Measurements from ENCODE around the gene URGCP. TPM values are rescaled to one million over a fixed set of nuclear protein-coding genes. Genes with fewer than 3 reads are reported as not detected.

Gene URGCP
- polyA plus RNA-seq, 1 of the 3 experiments (the other 2 are of a cell fraction), result 22.9 TPM

DNA sequence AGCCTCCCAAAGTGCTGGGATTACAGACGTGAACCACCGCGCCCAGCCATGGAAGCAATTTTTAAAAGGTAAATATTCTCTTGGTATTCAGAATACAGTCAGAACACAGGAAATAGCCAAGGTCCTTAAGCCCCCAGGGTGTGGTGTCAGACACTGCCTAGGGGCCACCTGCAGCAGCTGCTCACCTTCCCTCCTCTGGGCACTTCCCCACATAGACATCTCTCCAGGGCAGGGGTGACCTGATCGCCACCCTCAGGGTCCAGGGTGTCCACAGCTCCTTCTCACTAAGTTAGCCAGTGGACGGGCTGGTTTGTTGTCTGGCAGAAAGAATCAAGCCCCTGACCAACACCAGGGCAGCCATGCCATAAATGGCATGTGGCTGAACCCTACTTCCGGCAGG is 15.9 kb downstream of the URGCP start (continued):
- TF ChIP-seq, protein P1, sequence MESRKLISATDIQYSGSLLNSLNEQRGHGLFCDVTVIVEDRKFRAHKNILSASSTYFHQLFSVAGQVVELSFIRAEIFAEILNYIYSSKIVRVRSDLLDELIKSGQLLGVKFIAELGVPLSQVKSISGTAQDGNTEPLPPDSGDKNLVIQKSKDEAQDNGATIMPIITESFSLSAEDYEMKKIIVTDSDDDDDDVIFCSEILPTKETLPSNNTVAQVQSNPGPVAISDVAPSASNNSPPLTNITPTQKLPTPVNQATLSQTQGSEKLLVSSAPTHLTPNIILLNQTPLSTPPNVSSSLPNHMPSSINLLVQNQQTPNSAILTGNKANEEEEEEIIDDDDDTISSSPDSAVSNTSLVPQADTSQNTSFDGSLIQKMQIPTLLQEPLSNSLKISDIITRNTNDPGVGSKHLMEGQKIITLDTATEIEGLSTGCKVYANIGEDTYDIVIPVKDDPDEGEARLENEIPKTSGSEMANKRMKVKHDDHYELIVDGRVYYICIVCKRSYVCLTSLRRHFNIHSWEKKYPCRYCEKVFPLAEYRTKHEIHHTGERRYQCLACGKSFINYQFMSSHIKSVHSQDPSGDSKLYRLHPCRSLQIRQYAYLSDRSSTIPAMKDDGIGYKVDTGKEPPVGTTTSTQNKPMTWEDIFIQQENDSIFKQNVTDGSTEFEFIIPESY (IDR thresholded peaks at IDR 0.05; ENCODE audit: borderline replicate concordance, low read depth), result no peak
- no peak for TF ChIP-seq FOSL2 (IDR thresholded peaks at IDR 0.05; ENCODE audit: borderline replicate concordance, low read depth)

DNA sequence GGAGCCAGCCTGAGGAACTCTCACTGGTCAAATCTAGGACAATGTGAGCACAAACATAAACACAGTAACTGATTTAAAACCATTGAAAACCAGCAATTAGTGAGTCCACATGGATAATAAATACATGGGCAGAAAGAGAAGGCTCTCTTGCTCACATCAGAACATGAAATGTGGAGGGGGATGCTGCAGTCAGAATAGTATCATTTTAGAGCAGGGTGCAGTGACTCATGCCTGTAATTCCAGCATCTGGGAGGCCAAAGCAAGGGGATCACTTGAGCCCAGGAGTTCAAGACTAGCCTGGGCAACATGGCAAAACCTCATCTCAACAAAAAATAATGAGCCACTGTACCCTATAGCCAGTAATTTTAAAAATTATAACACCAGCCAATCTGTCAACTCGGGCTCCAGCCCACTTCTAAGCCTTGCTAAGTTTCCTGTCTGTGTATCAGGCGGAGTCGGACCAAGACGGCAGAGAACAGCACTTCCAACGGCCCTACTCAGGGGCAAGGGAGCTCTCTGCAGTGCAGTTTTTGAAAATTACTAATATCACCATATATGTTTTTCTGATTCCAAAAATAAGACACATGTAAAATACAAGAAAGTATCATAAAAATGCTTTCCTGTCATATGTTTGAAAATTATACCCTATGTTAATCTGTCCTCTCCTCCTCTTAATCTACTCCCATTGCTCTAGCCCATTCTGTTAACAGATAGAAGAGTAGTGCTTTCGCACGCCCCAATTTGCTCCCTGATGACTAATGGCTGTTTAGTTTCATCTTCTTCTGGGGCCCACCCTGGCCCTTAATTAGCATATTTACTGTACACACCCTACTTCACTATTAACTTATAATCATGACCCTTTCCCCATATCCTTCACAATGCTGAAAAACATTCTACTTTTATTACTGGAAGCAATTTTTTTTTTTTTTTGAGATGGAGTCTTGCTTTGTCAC is 17.1 kb downstream of the URGCP start:
- no peaks in the 10 kb centered on the region for H3K9me2 ChIP-seq
- WGBS (ENCODE audit: low lambda C conversion rate), result 94% methylated on average over 7 of the region's 7 CpGs
- H3K9me3 ChIP-seq, result no peaks in the 10 kb centered on the region
- POLR2A ChIA-PET, result no interaction called here
- peaks cover 33% of the 10 kb centered on the region for H4K20me1 ChIP-seq (ENCODE audit: insufficient read depth)
- peaks cover 15 to 21% of the 10 kb centered on the region in 2 experiments for H3K36me3 ChIP-seq (replicated peaks in 1 of 2; ENCODE audit: control insufficient read depth in 1 of 2, insufficient read depth in 2 of 2, low read length in 1 of 2)
- H3K9ac ChIP-seq, result no peak overlapping the region
- H3K4me2 ChIP-seq, result no peak overlapping the region
- peaks cover 0 to 3% of the 10 kb centered on the region in 2 experiments; a peak in 1 of 4 replicates for H3K4me1 ChIP-seq (ENCODE audit: control insufficient read depth in 1 of 2, insufficient read depth in 2 of 2, low read depth in 1 of 2, low read length in 1 of 2)
- 0 out of 2 replicates have a peak, but pooled peaks have one; percentile 19 for TF ChIP-seq FOSL2 (IDR thresholded peaks at IDR 0.05; ENCODE audit: borderline replicate concordance, low read depth)
- TF ChIP-seq GATA2 (CRISPR knock-in tag; IDR thresholded peaks at IDR 0.05), result no peak
- peaks cover 5% of the 10 kb centered on the region for H3F3A ChIP-seq (replicated peaks; ENCODE audit: insufficient read depth)
- CTCF ChIA-PET, result no interaction called here
- H3K27ac ChIP-seq (ENCODE audit: low read depth in 2 of 2, low read length in 1 of 2), result no peak overlapping the region
- no peak overlapping the region for H2AFZ ChIP-seq (ENCODE audit: low read depth)
- H3K27me3 ChIP-seq (ENCODE audit: insufficient read depth), result no peaks in the 10 kb centered on the region
- H3K4me3 ChIP-seq (ENCODE audit: low read depth in 2 of 2, low read length in 1 of 2), result no peak overlapping the region
- H3K79me2 ChIP-seq (ENCODE audit: insufficient read depth), result peaks cover 85% of the 10 kb centered on the region
- DNase-seq, result no peak

DNA sequence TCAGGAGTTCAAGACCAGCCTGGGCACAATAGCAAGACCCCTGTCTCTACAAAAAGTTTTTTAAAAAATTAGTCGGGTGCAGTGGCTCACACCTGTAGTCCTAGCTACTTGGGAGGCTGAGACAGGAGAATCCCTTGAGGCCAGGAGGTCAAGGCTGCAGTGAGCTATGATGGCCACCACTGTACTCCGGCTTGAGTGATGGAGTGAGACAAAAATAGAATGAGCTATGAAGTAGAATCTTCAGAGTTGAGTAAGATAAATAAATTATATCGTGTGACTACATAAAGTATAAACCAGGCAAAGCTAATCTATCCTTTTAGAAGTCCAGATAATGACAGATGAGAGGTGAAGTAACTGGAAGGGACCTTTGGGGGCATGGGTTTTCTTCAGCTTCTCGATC is 21.8 kb downstream of the URGCP start:
- POLR2A ChIA-PET, result interaction anchor here (0.7 kb wide), 1 partner anchor 42 kb away, joined by 3 read pairs; the partner anchor contains the start of gene UBE2D4
- Histone ChIP-seq H3K27ac (ENCODE audit: low read depth in 2 of 2, low read length in 1 of 2) (no peak overlapping the region), H3K4me2 (no peak overlapping the region), H3K27me3 (ENCODE audit: insufficient read depth) (no peaks in the 10 kb centered on the region), H3K9ac (no peak overlapping the region), H3K4me3 (ENCODE audit: low read depth in 2 of 2, low read length in 1 of 2) (no peak overlapping the region), H3K36me3 (replicated peaks in 1 of 2; ENCODE audit: control insufficient read depth in 1 of 2, insufficient read depth in 2 of 2, low read length in 1 of 2) (peaks cover 37 to 39% of the 10 kb centered on the region in 2 experiments), H3K4me1 (ENCODE audit: control insufficient read depth in 1 of 2, insufficient read depth in 2 of 2, low read depth in 1 of 2, low read length in 1 of 2) (peaks cover 3 to 5% of the 10 kb centered on the region in 2 experiments; a peak in 2 of 4 replicates), H3F3A (replicated peaks; ENCODE audit: insufficient read depth) (peaks cover 8% of the 10 kb centered on the region), H2AFZ (ENCODE audit: low read depth) (no peak overlapping the region), H4K20me1 (ENCODE audit: insufficient read depth) (peaks cover 11% of the 10 kb centered on the region), H3K9me3 (no peaks in the 10 kb centered on the region), H3K79me2 (ENCODE audit: insufficient read depth) (peaks cover 38% of the 10 kb centered on the region), H3K9me2 (no peaks in the 10 kb centered on the region)
- 94% methylated on average over 4 of the region's 4 CpGs for WGBS (ENCODE audit: low lambda C conversion rate)
- TF ChIP-seq, protein P2, sequence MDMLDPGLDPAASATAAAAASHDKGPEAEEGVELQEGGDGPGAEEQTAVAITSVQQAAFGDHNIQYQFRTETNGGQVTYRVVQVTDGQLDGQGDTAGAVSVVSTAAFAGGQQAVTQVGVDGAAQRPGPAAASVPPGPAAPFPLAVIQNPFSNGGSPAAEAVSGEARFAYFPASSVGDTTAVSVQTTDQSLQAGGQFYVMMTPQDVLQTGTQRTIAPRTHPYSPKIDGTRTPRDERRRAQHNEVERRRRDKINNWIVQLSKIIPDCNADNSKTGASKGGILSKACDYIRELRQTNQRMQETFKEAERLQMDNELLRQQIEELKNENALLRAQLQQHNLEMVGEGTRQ (IDR thresholded peaks at IDR 0.05; ENCODE audit: borderline replicate concordance, low read depth, low read length), result no peak
- no peak for TF ChIP-seq RXRA (IDR thresholded peaks at IDR 0.05; ENCODE audit: borderline replicate concordance, low read depth)
- TF ChIP-seq, protein P3, sequence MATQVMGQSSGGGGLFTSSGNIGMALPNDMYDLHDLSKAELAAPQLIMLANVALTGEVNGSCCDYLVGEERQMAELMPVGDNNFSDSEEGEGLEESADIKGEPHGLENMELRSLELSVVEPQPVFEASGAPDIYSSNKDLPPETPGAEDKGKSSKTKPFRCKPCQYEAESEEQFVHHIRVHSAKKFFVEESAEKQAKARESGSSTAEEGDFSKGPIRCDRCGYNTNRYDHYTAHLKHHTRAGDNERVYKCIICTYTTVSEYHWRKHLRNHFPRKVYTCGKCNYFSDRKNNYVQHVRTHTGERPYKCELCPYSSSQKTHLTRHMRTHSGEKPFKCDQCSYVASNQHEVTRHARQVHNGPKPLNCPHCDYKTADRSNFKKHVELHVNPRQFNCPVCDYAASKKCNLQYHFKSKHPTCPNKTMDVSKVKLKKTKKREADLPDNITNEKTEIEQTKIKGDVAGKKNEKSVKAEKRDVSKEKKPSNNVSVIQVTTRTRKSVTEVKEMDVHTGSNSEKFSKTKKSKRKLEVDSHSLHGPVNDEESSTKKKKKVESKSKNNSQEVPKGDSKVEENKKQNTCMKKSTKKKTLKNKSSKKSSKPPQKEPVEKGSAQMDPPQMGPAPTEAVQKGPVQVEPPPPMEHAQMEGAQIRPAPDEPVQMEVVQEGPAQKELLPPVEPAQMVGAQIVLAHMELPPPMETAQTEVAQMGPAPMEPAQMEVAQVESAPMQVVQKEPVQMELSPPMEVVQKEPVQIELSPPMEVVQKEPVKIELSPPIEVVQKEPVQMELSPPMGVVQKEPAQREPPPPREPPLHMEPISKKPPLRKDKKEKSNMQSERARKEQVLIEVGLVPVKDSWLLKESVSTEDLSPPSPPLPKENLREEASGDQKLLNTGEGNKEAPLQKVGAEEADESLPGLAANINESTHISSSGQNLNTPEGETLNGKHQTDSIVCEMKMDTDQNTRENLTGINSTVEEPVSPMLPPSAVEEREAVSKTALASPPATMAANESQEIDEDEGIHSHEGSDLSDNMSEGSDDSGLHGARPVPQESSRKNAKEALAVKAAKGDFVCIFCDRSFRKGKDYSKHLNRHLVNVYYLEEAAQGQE (IDR thresholded peaks at IDR 0.05; ENCODE audit: low read depth, low read length), result no peak
- TF ChIP-seq, protein P4, sequence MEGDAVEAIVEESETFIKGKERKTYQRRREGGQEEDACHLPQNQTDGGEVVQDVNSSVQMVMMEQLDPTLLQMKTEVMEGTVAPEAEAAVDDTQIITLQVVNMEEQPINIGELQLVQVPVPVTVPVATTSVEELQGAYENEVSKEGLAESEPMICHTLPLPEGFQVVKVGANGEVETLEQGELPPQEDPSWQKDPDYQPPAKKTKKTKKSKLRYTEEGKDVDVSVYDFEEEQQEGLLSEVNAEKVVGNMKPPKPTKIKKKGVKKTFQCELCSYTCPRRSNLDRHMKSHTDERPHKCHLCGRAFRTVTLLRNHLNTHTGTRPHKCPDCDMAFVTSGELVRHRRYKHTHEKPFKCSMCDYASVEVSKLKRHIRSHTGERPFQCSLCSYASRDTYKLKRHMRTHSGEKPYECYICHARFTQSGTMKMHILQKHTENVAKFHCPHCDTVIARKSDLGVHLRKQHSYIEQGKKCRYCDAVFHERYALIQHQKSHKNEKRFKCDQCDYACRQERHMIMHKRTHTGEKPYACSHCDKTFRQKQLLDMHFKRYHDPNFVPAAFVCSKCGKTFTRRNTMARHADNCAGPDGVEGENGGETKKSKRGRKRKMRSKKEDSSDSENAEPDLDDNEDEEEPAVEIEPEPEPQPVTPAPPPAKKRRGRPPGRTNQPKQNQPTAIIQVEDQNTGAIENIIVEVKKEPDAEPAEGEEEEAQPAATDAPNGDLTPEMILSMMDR (IDR thresholded peaks at IDR 0.05), result no peak
- TF ChIP-seq NRF1 (IDR thresholded peaks at IDR 0.05; ENCODE audit: low read depth, low read length), result no peak
- no peak for TF ChIP-seq NFIC (IDR thresholded peaks at IDR 0.05; ENCODE audit: borderline replicate concordance)
- TF ChIP-seq RAD21 (IDR thresholded peaks at IDR 0.05; ENCODE audit: low read length), result no peak
- TF ChIP-seq GATA2 (CRISPR knock-in tag; IDR thresholded peaks at IDR 0.05), result no peak
- no peak for TF ChIP-seq SIN3A (IDR thresholded peaks at IDR 0.05; ENCODE audit: borderline replicate concordance, low read depth, low read length)
- TF ChIP-seq POLR2AphosphoS5 (IDR thresholded peaks at IDR 0.05; ENCODE audit: low read depth, low read length), result no peak
- no peak for TF ChIP-seq RCOR1 (IDR thresholded peaks at IDR 0.05; ENCODE audit: low read length)
- CTCF ChIA-PET, result interaction anchor here (0.7 to 1.6 kb wide), 4 partner anchors 15 to 136 kb away, joined by 3 to 8 read pairs (median 4); partner anchors contain the start of gene MRPS24
- DNase-seq, result no peak

All from SK-N-SH (cell line).